Hepatocyte (in vitro differentiated cells): ENCODE measurements around the gene CA7. TPM values are rescaled to one million over a fixed set of nuclear protein-coding genes. Genes with fewer than 3 reads are reported as not detected.

Experiments
- DNase-seq: peaks from one replicate; pipeline ENCODE4 v3.0.0-alpha.2; 2016; ENCODE audit warnings: low spot score
- H2AFZ ChIP-seq: fragments of 200-600 bp; sonication (generic); 2 replicates; pipeline ENCODE4 v1.6.0; 2016; ENCODE audit warnings: antibody characterized with exemption, mild to moderate bottlenecking
- H3K27ac ChIP-seq: fragments of 200-600 bp; sonication (generic); 2 replicates; pipeline ENCODE4 v1.5.1; 2016; ENCODE audit warnings: mild to moderate bottlenecking
- H3K27me3 ChIP-seq: fragments of 200-600 bp; sonication (generic); 2 replicates; pipeline ENCODE4 v1.6.1; 2016
- H3K36me3 ChIP-seq: fragments of 200-600 bp; sonication (generic); replicated peaks from 2 replicates; pipeline ENCODE4 v1.5.1; 2016; ENCODE audit warnings: low read depth; ENCODE audit not compliant: insufficient read depth
- H3K4me1 ChIP-seq: fragments of 200-600 bp; sonication (generic); 2 replicates; pipeline ENCODE4 v1.5.1; 2016; ENCODE audit warnings: mild to moderate bottlenecking, moderate library complexity; ENCODE audit not compliant: insufficient read depth
- H3K4me2 ChIP-seq: fragments of 200-600 bp; sonication (generic); 2 replicates; pipeline ENCODE4 v1.6.0; 2016
- H3K4me3 ChIP-seq: fragments of 200-600 bp; sonication (generic); 2 replicates; pipeline ENCODE4 v1.5.1; 2016; ENCODE audit warnings: mild to moderate bottlenecking
- H3K79me2 ChIP-seq: fragments of 200-600 bp; sonication (generic); 2 replicates; pipeline ENCODE4 v1.6.0; 2017; ENCODE audit warnings: mild to moderate bottlenecking
- H3K9me2 ChIP-seq: fragments of 200-600 bp; sonication (generic); replicated peaks from 2 replicates; pipeline ENCODE4 v1.6.0; 2017; ENCODE audit warnings: mild to moderate bottlenecking; ENCODE audit not compliant: insufficient read depth
- H3K9me3 ChIP-seq: fragments of 200-600 bp; sonication (generic); 2 replicates; pipeline ENCODE4 v1.5.1; 2016; ENCODE audit warnings: low read depth, mild to moderate bottlenecking
- H4K20me1 ChIP-seq: fragments of 200-600 bp; sonication (generic); 2 replicates; pipeline ENCODE4 v1.6.0; 2016; ENCODE audit warnings: mild to moderate bottlenecking; ENCODE audit not compliant: insufficient read depth, poor library complexity, severe bottlenecking
- EZH2 ChIP-seq: fragments of 200-600 bp; sonication (generic); IDR thresholded peaks from 2 replicates; pipeline ENCODE4 v1.6.1; 2016; ENCODE audit warnings: antibody characterized with exemption, mild to moderate bottlenecking, borderline replicate concordance
- EZH2phosphoT487 ChIP-seq: fragments of 200-600 bp; sonication (generic); IDR thresholded peaks from one replicate; pipeline ENCODE4 v1.6.1; 2018; ENCODE audit warnings: antibody characterized with exemption, mild to moderate bottlenecking, low read depth, moderate library complexity; ENCODE audit not compliant: unreplicated experiment, severe bottlenecking
- WGBS: methylation state at CpG from one replicate; pipeline ENCODE4 v1.1.6; 2016; ENCODE audit warnings: low lambda C conversion rate; ENCODE audit errors: missing lambda C conversion rate; 5-methylcytosine and 5-hydroxymethylcytosine counted together
- polyA plus RNA-seq: library from polyadenylated mRNA; unstranded; fragments of >200 nt; fragmentation: Nextera tagmentation; extraction: Ambion mirVana; gene quantifications from 2 replicates; pipeline ENCODE4 v1.2.1, GENCODE V29; 2016
- total RNA-seq: library from RNA; depleted of rRNA; stranded (reverse); fragments of >200 nt; gene quantifications from 2 replicates; pipeline ENCODE4 v1.2.3, GENCODE V29; 2014
- TF ChIP-seq, protein P1 (sequence below): fragments of 200-600 bp; sonication (generic); IDR thresholded peaks from 2 replicates; pipeline ENCODE4 v1.5.1; 2016; ENCODE audit warnings: antibody characterized with exemption, mild to moderate bottlenecking; ENCODE audit not compliant: poor library complexity

Gene CA7
- total and polyA plus RNA-seq, 2 experiments from 2014 or later, result 0.25 to 2.5 TPM

- Histone ChIP-seq H3K79me2 (no peaks in the 10 kb centered on the region), H3K36me3 (no peaks in the 10 kb centered on the region), H3K4me1 (no peaks in the 10 kb centered on the region), H3K27me3 (no peaks in the 10 kb centered on the region), H3K27ac (no peak overlapping the region), H3K9me2 (no peaks in the 10 kb centered on the region), H3K4me2 (no peak overlapping the region), H3K4me3 (no peak overlapping the region), H2AFZ (no peak overlapping the region), H3K9me3 (no peaks in the 10 kb centered on the region), H4K20me1 (no peaks in the 10 kb centered on the region)
- no peak for DNase-seq
- WGBS, result 92% methylated on average over 15 of the region's 15 CpGs
- TF ChIP-seq, protein P1, sequence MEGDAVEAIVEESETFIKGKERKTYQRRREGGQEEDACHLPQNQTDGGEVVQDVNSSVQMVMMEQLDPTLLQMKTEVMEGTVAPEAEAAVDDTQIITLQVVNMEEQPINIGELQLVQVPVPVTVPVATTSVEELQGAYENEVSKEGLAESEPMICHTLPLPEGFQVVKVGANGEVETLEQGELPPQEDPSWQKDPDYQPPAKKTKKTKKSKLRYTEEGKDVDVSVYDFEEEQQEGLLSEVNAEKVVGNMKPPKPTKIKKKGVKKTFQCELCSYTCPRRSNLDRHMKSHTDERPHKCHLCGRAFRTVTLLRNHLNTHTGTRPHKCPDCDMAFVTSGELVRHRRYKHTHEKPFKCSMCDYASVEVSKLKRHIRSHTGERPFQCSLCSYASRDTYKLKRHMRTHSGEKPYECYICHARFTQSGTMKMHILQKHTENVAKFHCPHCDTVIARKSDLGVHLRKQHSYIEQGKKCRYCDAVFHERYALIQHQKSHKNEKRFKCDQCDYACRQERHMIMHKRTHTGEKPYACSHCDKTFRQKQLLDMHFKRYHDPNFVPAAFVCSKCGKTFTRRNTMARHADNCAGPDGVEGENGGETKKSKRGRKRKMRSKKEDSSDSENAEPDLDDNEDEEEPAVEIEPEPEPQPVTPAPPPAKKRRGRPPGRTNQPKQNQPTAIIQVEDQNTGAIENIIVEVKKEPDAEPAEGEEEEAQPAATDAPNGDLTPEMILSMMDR, result no peak
- no peak for TF ChIP-seq EZH2phosphoT487
- TF ChIP-seq EZH2, result no peak
Observed at GRCh38 chr16:66853261-66854139, 9.3 kb downstream of the CA7 start.

GRCh38 chr16:66856184-66856730, 12.0 kb downstream of the CA7 start:
- no peak for DNase-seq
- H3K4me3 ChIP-seq, result no peak overlapping the region
- H3K79me2 ChIP-seq, result no peaks in the 10 kb centered on the region
- H3K4me1 ChIP-seq, result no peaks in the 10 kb centered on the region
- no peaks in the 10 kb centered on the region for H3K9me2 ChIP-seq
- no peaks in the 10 kb centered on the region for H3K36me3 ChIP-seq
- WGBS, result 91% methylated on average over 6 of the region's 6 CpGs
- no peaks in the 10 kb centered on the region for H4K20me1 ChIP-seq
- H3K27ac ChIP-seq, result no peak overlapping the region
- H3K9me3 ChIP-seq, result no peaks in the 10 kb centered on the region
- H3K4me2 ChIP-seq, result no peak overlapping the region
- TF ChIP-seq EZH2phosphoT487, result no peak
- TF ChIP-seq, protein P1, result no peak
- TF ChIP-seq EZH2, result no peak
- H3K27me3 ChIP-seq, result no peaks in the 10 kb centered on the region
- H2AFZ ChIP-seq, result no peak overlapping the region

GRCh38 chr16:66856801-66857200, 12.6 kb downstream of the CA7 start:
- no peak for DNase-seq
- H3K79me2 ChIP-seq, result no peaks in the 10 kb centered on the region
- no peaks in the 10 kb centered on the region for H3K4me1 ChIP-seq
- H3K9me3 ChIP-seq, result no peaks in the 10 kb centered on the region
- no peak overlapping the region for H3K4me3 ChIP-seq
- H3K27ac ChIP-seq, result no peak overlapping the region
- no peaks in the 10 kb centered on the region for H3K36me3 ChIP-seq
- no peaks in the 10 kb centered on the region for H3K27me3 ChIP-seq
- H4K20me1 ChIP-seq, result no peaks in the 10 kb centered on the region
- TF ChIP-seq EZH2 (no peak), EZH2phosphoT487 (no peak)
- TF ChIP-seq, protein P1, result no peak
- H3K9me2 ChIP-seq, result no peaks in the 10 kb centered on the region
- no peak overlapping the region for H2AFZ ChIP-seq
- WGBS, result 93% methylated on average over 2 of the region's 2 CpGs
- H3K4me2 ChIP-seq, result no peak overlapping the region
